DMS153 (cell line): ENCODE results near the gene KCTD15.

ENCODE experiments used
- DNase-seq: peaks from one replicate; lab custom pipeline; 2025; lab: John Stamatoyannopoulos, UW

The KCTD15 gene

DNA sequence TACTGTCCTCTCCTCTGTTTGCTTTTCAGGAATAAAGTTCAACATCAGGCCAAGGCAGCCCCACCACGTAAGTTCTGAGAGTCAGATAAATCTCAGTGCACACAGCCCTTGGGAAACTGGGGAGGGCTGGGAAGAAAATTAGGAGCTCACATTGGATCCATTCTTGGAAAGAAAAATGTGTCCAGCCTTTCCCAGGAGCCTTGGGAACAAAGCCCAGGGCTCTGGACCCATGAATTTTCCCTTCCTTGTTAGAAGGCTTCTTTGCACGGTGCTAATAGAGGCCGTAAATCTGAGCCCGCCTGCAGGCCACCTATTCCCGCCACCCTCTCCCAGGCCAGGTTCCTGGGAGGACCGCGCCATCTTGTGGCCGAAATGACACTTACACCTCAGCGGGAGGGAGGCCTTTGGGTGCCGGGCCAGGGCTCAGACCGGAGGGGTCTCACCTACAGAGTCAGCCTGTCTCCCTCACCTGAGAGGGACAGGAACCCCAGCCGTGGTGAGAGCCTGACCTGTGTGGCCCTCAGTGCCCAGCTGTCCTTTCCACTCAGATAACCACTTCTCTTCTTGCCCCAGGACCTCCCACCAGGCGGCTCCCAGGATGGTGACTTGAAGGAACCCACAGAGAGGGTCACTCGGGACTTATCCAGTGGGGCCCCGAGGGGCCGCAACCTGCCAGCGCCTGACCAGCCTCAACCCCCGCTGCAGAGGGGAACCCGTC lies 25.1 kb upstream of the KCTD15 start:
- peak; percentile 51 for DNase-seq

DNA sequence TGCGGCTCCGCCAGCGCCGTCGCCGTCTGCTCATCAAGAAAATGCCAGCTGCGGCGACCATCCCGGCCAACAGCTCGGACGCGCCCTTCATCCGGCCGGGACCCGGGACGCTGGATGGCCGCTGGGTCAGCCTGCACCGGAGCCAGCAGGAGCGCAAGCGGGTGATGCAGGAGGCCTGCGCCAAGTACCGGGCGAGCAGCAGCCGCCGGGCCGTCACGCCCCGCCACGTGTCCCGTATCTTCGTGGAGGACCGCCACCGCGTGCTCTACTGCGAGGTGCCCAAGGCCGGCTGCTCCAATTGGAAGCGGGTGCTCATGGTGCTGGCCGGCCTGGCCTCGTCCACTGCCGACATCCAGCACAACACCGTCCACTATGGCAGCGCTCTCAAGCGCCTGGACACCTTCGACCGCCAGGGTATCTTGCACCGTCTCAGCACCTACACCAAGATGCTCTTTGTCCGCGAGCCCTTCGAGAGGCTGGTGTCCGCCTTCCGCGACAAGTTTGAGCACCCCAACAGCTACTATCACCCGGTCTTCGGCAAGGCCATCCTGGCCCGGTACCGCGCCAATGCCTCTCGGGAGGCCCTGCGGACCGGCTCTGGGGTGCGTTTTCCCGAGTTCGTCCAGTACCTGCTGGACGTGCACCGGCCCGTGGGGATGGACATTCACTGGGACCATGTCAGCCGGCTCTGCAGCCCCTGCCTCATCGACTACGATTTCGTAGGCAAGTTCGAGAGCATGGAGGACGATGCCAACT lies 24.4 kb upstream of the KCTD15 start:
- no peak for DNase-seq

DNA sequence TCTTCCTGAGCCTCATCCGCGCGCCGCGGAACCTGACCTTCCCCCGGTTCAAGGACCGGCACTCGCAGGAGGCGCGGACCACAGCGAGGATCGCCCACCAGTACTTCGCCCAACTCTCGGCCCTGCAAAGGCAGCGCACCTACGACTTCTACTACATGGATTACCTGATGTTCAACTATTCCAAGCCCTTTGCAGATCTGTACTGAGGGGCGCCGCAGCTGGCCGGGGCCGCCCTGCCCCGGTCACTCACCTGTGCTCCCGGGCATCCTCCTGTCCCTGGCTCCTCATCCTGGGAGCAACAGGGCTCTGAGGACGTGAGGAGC lies 23.9 kb upstream of the KCTD15 start:
- DNase-seq, result no peak

- DNase-seq, result no peak
Observed at GRCh38 chr19:33773704-33774624, 22.7 kb upstream of the KCTD15 start.

DNA sequence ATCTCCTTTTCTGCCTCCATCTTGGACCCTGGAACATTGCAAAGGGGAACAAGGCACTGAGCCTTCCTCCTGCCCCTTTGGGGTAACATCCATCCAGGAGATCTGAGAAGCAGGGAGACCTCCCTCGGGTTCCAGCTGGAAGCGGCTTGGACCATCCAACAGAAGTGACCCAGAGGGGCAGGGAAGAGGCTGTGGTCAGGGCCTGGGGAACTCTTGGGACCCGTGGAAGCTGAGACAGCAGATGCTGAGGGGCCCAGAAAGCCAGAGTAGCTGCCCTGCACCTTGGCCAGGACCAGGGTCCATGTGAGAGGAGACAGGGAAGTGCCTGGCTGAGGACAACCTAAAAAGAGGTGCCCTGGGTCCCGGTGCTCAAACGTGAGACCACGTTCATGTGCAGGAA lies 21.9 kb upstream of the KCTD15 start:
- no peak for DNase-seq

- no peak for DNase-seq
Observed at GRCh38 chr19:33775731-33776487, 20.8 kb upstream of the KCTD15 start.

DNA sequence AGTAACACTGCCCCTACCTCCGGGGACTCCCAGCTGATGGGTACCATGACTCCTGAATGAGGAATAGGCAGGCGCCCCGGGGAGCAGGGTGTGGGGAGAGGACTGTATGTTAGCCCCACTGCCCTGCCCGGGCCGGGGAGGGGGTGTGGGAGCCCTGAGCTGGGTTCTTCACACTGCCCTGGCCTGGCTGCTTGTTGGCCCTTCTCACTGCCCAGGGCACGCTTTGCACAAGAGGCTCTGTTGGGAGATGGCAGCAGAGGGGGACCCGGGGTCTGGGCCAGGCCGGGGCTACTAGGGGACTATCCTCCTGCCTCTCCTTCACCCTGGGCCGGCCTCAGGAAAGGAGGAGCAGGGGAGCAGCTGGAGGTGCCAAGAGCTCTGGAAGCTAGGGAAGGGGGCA lies 19.3 kb upstream of the KCTD15 start:
- no peak for DNase-seq

DNA sequence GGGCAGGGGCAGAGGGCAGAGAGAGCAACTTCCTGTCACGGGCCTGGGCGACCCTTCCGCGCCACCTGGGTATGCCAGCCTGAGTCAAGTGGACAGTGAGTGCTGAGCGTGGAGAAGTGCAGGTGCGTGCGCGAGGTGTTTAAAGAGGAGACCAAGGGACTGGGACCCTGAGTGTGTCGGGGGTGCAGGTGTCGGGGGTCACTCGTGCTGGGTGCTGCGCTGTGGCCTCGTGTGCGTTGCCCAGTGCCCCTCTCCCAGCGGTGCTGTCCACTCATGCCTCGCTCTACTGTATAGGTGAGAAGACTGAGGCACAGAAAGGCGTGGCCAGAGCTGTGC lies 18.9 kb upstream of the KCTD15 start:
- DNase-seq, result no peak

- DNase-seq, result peak; percentile 33
Observed at GRCh38 chr19:33778089-33778791, 18.4 kb upstream of the KCTD15 start.

- DNase-seq, result no peak
Observed at GRCh38 chr19:33779849-33780248, 16.8 kb upstream of the KCTD15 start.

DNA sequence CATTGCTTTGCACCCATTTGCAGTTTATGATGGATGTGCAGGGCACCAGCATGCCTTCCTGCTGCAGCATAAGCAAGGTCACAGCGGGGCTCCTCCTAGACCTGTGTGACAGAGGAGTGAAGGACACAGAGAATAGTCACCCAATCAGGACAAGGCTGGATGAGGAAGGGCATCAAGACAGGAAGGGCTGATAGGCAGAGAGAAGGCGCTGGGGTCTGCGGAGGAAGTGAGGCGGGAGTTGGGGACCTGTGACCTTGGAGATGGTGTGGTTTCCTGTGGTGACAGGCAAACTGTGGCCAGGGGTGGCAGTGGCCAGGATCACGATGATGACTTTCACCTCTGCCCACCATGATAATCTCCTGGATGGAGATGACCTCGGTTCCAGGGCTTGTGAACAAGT lies 16.4 kb upstream of the KCTD15 start:
- no peak for DNase-seq

DNA sequence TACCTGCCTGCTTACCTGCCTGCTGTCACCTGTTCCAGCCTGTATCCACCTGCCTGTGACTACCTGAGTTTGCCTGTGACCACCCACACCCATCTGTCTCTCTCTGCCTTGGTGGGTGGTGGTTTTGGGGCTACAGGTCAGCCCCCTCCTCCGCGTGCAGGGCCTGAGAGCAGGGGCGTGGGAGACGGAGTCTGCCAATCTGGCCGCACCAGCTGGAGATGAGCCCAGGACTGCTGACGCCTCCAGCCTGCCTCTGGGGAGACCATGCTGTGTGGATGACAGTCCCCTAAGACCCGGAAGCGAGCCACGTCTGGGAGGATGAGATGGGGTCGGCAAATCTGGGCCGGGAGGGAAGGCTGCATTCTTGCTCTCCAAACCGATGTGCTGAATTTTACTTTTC lies 15.9 kb upstream of the KCTD15 start:
- DNase-seq, result no peak

GRCh38 chr19:33781415-33781935 lies 15.2 kb upstream of the KCTD15 start:
- no peak for DNase-seq

DNA sequence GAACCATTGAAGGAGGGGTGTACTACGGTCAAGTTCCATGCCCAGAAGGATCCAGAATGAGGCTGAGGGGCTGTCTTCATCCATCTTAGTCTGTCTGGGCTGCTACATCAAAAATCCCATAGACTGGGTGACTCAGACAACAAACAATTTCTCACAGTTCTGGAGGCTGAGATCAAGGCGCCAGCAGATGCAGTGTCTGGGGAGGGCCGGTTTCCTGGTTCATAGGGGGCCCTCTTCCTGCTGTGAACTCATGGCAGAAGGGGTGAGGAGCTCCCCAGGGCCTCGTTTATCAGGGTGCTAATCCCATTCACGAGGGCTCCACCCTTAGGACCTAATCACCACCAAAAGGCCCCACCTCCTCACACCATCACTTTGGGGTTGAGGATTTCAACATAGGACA lies 14.7 kb upstream of the KCTD15 start:
- no peak for DNase-seq

DNA sequence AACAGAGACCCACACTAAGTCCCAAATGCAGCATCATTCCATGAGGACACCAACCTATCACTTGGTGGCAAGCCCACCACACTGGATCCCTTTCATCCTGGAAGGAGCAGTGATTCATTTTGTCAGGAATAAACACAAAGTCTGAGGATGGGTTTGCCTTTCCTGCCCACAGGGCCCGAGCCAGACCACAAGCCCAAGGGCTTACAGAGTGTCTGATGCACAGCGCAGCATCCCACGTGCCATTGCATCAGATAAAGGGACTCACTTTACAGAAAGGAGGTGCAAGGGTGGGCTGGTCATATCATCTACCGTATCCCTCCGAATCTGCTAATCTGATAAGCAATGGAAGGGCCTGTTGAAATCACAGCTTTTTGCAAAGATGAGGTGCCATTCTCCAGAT lies 12.2 kb upstream of the KCTD15 start:
- no peak for DNase-seq

GRCh38 chr19:33785795-33786194 lies 10.9 kb upstream of the KCTD15 start:
- DNase-seq, result no peak

DNA sequence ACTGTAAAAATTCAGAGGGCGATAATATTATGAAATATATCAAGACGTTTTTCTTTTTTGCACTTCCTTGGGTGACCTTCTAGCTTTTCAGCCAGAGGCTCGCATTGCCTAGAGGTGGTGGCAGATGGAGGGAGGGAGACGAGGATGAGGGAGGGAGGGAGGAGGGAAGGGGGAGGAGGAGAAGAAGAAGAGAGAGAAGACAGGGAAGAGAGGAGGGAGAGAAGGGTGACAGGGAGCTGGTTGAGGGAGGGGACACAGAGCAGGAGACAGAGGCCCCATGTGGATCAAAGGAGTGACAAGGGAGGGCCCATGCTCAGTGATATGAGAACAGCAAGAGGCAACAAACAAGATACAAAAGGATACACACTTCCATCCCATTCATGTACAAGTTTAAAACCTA lies 8.0 kb upstream of the KCTD15 start:
- no peak for DNase-seq

DNA sequence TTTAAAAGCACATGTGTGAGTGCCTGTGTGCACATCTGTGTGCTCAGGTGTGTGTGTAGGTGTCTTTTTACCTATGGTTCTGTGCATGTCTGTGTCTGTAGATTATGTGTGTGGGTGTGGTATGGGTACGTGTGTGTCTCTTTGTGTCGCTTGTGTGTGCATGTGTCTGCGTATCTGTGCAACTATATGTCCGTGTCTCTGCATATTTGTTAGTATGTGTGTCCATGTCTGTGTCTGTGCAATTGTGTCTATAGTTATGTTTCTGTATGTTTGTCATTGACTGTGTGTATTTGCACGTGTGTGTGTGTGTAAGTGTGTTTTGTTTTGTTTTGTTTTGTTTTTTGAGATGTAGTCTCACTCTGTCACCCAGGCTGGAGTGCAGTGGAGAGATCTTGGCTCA lies 7.3 kb upstream of the KCTD15 start:
- no peak for DNase-seq

DNA sequence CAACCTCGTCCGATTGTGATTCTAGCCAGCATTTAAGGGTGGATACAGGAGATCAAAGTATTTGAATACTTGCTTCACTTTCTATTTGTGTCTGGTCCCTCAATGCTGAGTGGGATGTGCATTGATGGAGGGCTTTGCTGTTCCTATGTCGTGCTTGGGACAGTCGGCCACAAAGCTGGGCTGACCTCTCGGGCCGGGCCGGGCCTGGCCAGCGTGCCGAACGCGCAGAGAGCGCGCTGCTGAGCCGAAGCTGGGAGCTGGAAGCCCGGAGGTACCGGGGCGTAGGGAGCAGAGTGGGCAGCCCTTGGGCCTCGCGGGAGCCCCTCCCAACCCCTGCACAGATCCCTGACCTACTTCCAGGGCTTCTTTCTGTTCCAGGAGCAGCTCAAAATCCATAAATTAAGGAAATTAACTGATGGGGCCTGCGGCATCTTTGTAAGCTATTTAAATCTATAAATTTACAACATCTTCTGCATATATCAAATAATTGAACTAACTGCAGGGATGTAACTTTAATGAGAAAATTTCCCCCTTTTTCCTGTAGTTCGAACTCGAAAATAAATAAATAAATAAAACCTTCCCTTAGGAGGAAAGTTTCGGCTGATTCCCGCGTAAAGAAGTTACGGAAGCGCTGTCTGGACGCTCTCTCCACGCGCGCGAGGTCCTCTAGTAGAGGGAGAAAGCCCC lies 1.8 kb upstream of the KCTD15 start:
- DNase-seq, result no peak

DNA sequence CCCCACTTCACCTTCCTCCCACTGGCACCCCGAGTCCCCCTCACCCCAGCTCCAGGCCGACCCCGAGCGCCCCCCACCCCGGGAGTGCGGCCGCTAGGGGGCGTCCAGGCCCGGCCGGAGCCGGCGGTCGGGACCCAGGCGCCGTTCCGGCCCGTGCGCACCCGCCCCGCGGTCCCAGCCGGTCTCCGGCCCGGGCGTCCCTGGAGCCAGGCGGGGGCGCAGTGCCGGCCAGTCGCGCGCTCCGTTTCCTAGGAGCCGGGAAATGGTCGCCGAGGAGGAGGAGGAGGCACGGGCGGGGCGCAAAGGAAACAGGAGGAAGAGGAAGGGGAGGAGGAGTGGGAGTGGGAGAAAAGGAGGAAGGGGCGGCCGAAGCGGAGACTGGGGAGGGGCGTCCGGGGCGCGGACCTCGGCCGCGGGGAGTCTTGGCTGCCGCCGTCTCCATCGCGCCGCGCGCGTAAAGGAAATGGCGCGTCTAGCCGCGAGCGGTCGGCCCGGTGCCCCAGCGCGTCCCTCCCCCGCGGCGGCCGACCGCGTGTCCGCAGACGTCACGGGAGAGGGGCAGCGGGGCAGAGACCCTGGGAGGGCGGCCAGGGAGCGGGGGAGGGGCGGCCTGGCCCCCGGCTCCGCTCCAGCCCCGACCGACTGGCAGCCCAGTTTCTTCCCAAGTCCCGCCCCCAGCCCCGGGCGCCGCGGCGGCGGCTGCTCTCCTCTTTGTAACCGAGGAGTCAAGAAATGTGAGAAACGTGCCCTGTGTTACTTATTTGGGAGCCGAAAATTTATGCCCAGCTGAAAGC lies 1.1 kb upstream of the KCTD15 start:
- peak; percentile 37 for DNase-seq
